ENCODE data around the gene TOX2.

Gene TOX2

DNA sequence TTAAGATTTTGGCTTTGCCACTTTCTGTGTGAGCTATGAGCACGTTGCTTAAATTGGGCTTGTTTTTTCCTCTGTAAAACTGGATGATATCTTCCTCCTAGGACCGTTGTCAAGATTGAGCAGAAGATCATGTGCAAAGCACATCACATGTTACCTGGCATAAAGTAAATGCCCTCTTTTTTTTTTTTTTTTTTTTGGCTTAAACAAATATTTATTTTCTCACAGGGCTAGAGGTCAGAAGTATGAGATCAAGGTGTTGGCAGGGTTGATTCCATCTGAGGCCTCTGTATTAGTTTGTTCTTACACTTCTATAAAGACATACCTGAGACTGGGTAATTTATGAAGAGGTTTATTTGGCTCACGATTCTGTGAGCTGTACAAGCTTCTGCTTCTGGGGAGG is 42.7 kb downstream of the TOX2 start:
- DNase-seq (ENCODE audit: low spot score), result no peak

DNA sequence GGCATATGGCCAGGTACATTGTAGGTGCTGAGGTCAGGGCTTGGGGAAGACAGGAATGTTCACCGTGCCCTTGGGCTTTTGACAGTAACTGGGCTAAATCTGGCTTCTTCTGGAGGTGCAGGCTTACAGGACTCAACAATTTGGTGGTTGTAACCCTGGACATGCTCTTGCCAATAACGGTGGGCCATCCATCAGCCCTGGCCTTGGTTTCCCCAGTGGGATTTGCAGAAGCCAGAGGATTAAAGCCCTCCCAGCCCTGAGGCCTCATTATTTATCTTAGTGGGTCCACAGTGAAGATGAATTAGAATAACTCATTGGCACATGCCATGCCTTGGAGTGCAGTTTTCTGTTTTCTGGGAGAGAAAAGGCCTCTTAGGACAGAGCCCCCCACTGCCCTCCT is 44.0 kb downstream of the TOX2 start:
- DNase-seq (ENCODE audit: low spot score), result no peak

- DNase-seq (ENCODE audit: low spot score), result no peak
Measured at GRCh38 chr20:43959079-43959919, 44.6 kb downstream of the TOX2 start.

GRCh38 chr20:43959920-43960227 is 45.2 kb downstream of the TOX2 start:
- no peak for DNase-seq (ENCODE audit: low spot score)

- no peak for DNase-seq (ENCODE audit: low spot score)
Measured at GRCh38 chr20:43960231-43960630, 45.6 kb downstream of the TOX2 start.

DNA sequence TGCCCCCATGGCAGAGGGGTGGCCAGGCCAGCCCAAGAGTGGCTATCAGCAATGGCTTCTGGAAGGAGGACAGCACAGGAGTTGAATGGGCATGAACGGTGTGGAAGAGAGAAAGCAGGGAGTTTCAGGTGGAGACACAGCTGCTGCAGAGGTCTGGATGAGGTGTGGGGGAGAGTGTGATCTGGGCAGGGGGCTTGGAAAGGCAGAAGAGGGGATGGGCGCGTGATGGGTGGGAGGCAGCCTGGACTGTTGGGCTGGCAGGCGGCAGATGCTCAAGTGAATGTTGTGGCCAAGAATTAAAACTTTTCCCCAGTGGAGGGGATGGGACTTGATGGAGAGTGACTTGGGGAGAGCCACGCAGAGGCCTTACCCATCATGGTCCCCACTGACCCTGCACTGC is 46.5 kb downstream of the TOX2 start:
- DNase-seq (ENCODE audit: low spot score), result no peak

DNA sequence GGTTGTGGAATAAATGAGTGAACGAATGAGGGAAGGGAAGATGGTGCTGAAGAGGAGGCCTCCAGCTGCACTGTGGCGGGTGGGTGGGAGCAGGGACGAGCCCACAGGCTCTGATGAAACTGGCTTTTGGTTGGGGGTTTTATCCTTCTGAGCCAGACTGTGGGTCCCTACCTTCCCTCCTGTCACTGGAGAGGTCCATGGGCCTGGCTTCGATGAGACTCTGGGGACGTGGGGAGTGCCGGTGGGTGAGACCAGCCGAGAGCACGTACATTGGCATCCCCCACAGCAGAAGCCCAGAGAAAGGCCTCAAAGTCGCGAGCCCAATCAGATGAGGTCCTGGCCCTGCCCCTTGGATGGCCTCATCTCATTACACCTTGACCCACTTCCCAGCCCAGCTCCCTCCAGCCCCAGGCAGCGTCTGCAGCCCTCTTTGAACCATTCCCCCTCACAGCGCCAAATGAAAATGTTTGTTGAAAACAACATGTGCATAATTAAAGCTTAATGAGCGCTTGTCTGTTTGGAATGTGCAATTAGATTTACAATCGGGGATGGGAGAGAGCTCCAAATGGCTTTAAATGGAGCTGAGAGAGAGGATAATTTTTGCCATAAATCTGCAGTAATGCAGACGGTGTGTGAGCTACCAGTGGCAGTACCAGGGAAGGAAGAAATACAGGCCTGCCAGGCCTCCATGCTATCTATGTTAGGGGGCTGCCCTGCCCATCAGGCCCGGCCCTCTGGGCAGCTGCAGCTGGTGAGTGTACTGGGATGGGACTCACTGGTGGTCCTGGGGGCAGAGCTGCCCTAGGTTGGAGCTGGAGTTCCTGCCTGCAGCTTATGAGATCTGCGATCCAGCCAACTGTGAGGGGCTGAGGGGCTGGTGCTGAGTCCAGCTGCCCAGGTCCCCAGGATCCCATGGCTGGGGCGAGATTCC is 47.2 kb downstream of the TOX2 start:
- DNase-seq (ENCODE audit: low spot score), result no peak

DNA sequence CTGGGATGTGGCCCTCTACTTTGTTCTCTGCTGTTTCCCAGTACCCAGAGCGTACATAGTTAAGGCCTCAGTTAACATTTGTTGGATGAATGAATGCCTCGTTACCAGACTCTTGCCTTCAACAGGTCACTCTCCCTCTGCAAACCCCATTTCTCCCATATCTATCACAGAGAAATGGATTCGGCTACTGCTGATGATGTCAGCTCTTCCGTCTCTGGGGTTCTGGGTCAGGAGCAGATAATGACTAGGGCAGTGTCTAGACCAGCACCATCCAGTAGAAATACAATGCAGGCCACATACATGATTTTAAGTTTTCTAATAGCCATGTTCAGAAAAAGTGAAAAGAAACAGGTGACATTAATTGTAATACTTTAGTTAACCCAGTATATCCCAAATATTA is 47.9 kb downstream of the TOX2 start:
- no peak for DNase-seq (ENCODE audit: low spot score)

DNA sequence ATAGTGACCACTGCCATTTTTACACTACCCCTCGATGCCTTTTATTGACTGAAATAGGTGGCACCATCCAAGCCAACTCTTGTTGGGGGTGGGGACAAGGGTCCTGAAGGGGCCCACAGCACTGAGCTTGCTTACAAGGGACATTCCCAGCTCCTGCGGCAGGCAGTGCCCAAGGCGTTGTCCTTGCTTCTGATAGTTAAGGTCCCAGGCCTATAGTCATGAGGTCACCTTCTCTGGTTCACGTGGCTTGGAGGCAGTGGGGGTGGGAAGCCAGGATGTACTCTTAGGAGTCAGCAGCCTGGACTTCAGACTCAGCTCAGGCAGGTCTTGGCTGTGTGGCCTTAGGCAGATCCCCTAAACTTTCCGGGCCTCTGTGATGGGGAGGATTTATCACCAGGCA is 48.6 kb downstream of the TOX2 start:
- no peak for DNase-seq (ENCODE audit: low spot score)

DNA sequence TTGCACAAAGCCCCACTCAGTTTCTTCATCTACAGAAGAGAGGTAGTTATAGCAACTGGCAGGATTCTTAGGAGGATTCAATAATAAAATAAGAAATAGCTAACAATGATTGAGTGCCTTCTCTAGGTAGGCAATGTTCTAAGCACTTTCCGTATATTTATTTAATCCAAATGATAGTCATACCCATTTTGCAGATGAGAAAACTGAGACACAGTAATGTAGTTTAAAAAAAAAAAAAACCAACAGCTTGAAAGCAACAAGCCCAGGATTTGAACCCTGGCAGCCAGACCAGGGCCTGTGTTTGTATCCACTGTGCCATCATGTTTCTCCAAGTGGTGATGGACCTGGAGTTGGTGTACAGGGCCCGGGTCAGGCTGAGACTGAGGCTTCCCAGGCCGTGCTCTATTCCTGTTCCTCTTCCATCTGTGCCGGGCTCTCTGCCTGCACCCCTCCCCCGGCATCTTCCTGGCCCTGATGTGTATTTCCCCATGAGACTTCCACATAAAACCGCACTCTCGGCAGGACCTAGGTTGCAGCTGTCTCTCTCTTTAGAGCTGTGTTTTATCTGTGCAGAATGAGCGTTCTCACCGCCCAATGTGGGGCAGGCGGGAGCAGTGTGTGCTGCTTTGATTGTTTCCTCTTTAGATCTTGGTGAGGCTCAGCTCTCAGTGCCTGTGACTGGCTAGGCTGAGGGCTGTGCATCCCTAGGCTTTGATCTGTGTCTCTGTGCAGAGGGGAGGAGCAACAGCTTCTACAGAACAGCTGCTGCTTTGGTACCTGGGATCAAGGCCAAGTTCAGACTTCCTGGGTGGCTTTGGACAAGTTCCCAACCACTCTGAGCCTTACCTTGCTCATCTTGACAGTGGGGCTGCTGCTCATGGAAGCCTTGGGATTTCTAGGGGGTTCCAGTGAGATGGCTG is 49.5 kb downstream of the TOX2 start:
- peak; percentile 81 for DNase-seq (ENCODE audit: low spot score)

GRCh38 chr20:43968341-43969000 is 53.8 kb downstream of the TOX2 start:
- DNase-seq (ENCODE audit: low spot score), result no peak

- no peak for DNase-seq (ENCODE audit: low spot score)
Measured at GRCh38 chr20:43969028-43969447, 54.4 kb downstream of the TOX2 start.

DNA sequence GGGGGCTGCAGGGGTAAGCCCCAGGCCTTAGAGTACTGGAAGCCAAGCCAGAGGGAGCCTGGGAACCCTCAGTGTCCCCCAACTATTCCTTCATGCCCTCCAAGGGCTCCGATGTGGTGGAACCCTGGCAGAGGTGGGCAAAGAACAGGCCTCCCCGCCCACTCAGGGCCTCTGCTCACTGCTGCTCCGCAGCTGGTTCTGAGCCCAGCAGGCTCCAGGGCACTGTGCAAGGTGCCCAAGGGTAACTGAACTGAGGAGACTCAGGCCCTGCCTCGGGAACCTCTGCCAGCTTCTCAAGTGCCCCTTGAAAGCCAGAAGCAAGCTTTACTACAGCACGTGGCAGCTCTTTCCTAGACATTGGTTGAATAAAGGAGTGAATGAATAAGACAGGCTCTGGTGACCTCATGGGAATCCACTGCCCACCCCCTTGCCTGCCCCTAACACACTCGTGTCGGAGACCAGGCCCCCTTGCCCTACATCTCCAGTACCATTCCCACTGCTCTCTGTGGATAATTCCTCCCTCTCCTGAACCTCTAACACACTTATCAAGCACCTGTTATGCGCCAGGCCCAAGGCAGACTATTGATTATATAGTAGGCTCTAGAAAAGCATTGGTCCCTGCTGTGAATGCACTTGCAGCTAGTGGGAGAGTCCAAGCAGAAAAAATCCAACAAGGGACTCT is 55.0 kb downstream of the TOX2 start:
- DNase-seq (ENCODE audit: low spot score), result no peak

DNA sequence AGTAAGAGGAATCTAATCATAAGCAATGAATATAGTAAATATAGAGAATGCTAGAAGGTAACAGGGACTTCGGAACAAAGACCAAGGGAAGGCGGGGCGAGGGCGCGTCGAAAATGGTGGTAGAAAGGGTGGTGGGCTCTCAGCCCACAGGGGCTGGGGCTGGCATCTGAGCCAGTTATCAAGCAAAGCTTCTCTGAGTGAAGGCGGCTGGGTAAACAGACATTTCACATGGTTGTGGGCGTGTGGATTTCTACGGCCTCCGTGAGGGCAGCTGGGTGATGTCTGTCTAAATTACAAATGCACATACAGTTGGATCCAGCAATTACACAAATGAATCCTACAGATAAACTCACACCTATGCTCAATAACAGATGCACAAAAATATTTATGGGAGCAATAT is 56.6 kb downstream of the TOX2 start:
- DNase-seq (ENCODE audit: low spot score), result no peak

DNA sequence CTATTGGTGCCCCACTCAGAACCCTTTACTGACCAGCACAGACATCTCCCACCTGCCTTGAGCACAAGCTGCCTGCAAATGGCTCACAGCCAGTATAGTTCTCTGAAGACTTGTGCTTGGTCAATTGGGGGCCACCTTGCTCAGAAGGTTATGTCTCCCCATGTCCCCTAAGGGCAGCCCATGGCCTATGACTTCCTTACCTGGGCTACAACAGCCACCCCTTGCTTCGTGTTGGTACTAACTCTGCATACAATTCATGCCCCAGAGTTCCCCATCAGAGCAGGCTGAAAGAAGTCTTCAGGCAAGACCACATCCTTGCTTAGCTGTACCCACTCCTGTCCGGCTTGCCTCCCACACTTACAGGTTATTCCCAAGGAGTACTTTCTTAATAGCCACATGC is 57.4 kb downstream of the TOX2 start:
- no peak for DNase-seq (ENCODE audit: low spot score)

DNA sequence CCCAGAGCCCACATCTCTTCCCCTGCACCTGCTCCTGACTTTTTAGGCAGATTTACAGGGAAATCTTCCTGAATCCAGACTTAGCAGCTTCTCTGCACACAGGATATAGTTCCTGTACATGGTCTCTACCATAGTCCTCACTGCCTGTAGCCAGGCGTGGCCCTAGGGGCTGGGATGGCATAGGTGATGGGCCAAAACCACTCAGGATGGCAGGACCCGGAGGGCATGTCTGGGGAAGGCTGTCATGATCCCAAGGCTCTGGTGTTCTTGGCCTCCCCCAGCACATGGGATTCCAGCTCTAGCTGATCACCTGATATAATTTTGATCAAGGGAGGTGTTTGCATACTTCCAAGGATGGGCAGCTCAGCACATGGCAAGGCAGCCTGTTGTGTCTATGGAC is 58.0 kb downstream of the TOX2 start:
- no peak for DNase-seq (ENCODE audit: low spot score)

- DNase-seq (ENCODE audit: low spot score), result no peak
Measured at GRCh38 chr20:43973231-43973630, 58.6 kb downstream of the TOX2 start.

- no peak for DNase-seq (ENCODE audit: low spot score)
Measured at GRCh38 chr20:43973671-43974450, 59.2 kb downstream of the TOX2 start.

GRCh38 chr20:43974695-43975094 is 60.0 kb downstream of the TOX2 start:
- no peak for DNase-seq (ENCODE audit: low spot score)

GRCh38 chr20:43975096-43975768 is 60.6 kb downstream of the TOX2 start:
- peak; percentile 88 for DNase-seq (ENCODE audit: low spot score)

Data from GM03348 (cell line).